GM06990 (cell line): ENCODE data around the gene SLC35E2B.

Experiments used
- DNase-seq: peaks from one replicate; pipeline ENCODE4 v3.0.0-alpha.2; 2011; ENCODE audit not compliant: insufficient read length; ENCODE audit errors: extremely low read depth
- H3K27me3 ChIP-seq: replicated peaks from 2 replicates; pipeline ENCODE4 v1.6.0; 2011; ENCODE audit warnings: low read length; ENCODE audit not compliant: control insufficient read depth, insufficient read depth
- H3K36me3 ChIP-seq: 2 replicates; pipeline ENCODE4 v1.5.1; 2011; ENCODE audit warnings: low read length; ENCODE audit not compliant: control insufficient read depth, insufficient read depth
- H3K4me3 ChIP-seq: replicated peaks from 2 replicates; pipeline ENCODE4 v1.5.1; 2011; ENCODE audit warnings: low read depth, mild to moderate bottlenecking, control low read depth, low read length
- TF ChIP-seq, protein P1 (sequence below): IDR thresholded peaks from 2 replicates; pipeline ENCODE4 v1.5.1; 2011; ENCODE audit warnings: low read length, control low read depth, mild to moderate bottlenecking, inconsistent platforms; ENCODE audit not compliant: insufficient read depth, poor library complexity, severe bottlenecking

Gene SLC35E2B

DNA sequence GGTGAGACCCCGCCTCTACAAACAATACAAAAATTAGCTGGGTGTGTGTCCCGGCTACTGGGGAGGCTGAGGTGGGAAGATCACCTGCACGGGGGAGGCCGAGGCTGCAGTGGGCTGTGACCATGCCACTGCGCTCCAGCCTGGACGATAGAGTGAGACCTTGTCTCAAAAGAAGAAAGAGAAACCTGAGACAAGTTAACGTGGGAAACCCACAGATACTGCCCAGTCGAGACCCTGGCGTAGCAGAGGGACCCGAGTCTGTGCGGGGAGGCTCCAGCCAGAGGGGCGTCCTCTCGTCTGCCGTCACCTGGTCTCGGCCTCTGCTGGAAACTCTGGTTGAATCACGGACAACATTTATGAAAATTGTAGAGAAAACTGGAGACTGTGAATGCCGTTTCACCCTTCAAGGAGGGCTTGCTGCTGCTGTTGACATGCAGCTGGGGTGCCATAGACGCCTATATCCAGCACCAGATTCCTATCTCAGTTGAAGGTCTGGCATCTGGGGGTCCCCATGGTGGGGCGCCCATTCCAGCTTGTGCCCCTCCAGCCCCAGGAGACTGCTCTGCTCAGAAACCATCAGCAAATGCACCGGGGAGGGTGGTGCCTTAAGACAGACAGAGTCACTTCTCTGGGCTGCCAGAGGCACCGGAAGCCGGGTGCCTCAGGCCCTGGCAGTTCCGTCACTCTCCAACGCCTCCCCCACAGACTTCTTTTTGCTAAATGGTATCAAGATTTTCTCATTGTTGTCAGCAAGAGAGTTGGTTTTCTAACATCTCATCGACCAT, 20.2 kb downstream of the SLC35E2B start:
- DNase-seq, result no peak

DNA sequence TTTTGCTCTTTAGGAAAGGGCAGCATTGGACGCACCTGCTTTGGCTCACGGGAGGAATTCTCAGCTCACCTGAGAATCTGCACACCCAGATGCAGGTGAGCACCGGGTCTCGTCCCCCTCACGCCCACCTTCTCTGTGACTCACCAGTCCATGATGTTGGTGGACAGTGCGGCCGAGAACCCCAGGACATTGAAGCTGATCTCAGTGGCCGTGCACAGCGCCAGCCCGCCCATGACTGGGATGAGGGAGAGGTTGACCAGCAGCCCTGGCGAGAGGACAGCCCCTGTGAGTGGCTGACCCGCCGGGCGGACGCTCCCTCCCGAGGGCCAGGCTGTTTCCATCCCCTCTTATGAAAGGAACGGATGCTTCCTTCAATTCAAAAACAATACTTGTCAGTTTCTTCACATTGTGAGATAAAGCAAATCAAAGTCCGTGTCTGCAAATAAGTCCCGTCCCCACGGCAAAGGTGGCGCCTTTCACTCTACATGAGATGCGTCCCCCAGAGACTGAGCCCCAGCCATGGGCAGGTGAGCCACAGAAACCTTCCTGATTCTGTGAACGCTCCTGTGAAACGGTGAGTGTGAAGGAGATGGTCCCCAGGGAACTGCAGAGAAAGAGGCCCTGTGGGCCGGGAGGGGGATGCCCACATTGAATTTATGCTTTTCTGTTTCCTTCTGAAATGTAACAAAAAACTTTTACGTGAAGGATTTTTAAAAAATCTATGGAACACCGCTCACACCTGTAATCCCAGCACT, 21.1 kb downstream of the SLC35E2B start:
- Histone ChIP-seq H3K36me3 (peaks cover 12% of the 10 kb centered on the region), H3K27me3 (no peaks in the 10 kb centered on the region), H3K4me3 (no peak overlapping the region)
- no peak for DNase-seq
- TF ChIP-seq, protein P1, sequence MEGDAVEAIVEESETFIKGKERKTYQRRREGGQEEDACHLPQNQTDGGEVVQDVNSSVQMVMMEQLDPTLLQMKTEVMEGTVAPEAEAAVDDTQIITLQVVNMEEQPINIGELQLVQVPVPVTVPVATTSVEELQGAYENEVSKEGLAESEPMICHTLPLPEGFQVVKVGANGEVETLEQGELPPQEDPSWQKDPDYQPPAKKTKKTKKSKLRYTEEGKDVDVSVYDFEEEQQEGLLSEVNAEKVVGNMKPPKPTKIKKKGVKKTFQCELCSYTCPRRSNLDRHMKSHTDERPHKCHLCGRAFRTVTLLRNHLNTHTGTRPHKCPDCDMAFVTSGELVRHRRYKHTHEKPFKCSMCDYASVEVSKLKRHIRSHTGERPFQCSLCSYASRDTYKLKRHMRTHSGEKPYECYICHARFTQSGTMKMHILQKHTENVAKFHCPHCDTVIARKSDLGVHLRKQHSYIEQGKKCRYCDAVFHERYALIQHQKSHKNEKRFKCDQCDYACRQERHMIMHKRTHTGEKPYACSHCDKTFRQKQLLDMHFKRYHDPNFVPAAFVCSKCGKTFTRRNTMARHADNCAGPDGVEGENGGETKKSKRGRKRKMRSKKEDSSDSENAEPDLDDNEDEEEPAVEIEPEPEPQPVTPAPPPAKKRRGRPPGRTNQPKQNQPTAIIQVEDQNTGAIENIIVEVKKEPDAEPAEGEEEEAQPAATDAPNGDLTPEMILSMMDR, result no peak

More for the DNA sequence above, 20.2 kb downstream of the SLC35E2B start:
- peaks cover 11% of the 10 kb centered on the region for H3K36me3 ChIP-seq
- H3K4me3 ChIP-seq, result no peak overlapping the region
- TF ChIP-seq, protein P1, result no peak
- no peaks in the 10 kb centered on the region for H3K27me3 ChIP-seq

DNA sequence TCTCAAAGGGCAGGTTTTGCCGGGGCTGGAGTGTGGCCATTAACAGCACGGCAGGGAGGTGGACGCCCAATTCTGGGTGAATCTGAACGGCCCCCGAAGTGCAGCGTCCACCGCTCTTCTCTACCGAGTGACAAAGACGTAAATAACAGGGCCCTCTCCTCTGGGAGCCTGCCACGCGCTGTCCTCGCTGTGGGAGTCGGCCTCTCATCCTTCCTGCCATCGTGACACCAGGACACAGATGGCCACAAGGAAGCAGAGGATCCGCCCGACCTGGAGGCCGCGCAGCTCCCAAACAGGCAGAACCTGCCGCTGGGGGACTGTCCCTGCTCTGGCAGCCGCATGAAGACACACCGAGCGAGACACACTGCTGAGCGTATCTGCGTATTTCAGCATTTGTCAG, 21.7 kb downstream of the SLC35E2B start:
- DNase-seq, result no peak
- TF ChIP-seq, protein P1, result no peak
- H3K4me3 ChIP-seq, result no peak overlapping the region
- H3K27me3 ChIP-seq, result no peaks in the 10 kb centered on the region
- peaks cover 18% of the 10 kb centered on the region for H3K36me3 ChIP-seq

DNA sequence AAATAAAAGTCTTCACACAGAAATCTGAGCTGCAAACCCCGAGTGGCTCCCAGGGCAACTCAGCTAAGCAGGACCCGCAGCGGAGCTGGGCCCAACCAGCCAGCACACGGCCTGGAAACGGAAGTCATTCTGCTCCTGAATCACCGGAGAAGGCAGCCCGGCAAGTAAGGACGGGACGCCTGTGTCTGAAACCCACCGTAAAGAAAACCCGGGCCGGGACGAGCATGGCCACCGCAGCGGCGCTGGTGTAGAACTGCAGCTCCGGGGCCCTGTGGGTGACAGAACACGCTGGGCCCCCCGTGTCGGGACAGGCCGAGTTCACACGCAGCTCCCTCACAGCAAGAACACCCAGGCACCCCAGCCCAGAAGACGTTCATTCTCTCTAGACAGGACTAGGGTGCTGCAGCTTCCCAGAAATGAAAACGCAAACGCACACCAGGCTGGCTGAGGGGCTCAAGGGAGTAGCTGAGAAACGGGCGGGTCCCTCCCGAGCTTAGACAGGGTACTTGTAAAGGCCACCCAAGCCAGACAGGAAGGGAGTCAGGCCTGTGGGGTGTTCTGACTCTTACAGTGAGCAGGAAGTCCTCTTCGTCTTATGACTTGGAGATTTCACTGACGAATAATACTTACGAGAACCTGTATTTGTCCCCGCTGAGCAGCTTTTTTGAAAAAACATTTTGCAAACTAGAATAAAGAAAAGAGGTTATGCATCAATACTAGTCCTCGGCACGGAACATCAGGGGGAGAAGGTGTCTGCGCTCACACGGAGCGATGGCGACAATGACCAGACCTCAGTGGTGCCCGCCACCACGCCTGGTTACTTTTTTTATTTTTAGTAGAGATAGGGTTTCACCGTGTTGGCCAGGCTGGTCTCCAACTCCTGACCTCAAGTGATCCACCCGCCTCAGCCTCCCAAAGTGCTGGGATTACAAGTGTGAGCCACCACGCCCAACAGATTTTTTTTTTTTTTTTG, 22.8 kb downstream of the SLC35E2B start:
- Histone ChIP-seq H3K36me3 (peaks cover 28% of the 10 kb centered on the region), H3K4me3 (no peak overlapping the region), H3K27me3 (no peaks in the 10 kb centered on the region)
- TF ChIP-seq, protein P1, result no peak
- DNase-seq, result no peak

DNA sequence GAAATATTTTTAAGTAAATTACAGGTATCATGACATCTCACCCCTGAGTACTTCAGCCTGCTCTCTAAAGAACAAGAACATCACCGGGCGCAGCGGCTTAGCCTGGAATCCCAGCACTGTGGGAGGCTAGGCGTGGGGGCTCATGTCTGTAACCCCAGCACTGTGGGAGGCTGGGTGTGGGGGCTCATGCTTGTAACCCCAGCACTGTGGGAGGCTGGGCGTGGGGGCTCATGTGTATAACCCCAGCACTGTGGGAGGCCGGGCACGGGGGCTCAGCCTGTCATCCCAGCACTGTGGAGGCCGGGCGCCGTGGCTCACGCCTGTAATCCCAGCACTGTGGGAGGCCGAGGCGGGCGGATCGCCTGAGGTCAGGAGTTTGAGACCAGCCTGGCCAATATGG, 26.1 kb downstream of the SLC35E2B start:
- DNase-seq, result no peak
- TF ChIP-seq, protein P1, result no peak
- Histone ChIP-seq H3K4me3 (no peak overlapping the region), H3K27me3 (no peaks in the 10 kb centered on the region), H3K36me3 (peaks cover 29% of the 10 kb centered on the region)
